H1 (cell line): Measurements from ENCODE around the gene VPS18. TPM values are rescaled to one million over a fixed set of nuclear protein-coding genes. Genes with fewer than 3 reads are reported as not detected.

Source experiments
- CTCF ChIA-PET: fragments of 300-600 bp; sonication (Branson Sonifier 250); formaldehyde crosslinking; loops from one replicate; lab custom pipeline; 2021; ENCODE audit not compliant: partially characterized antibody; lab: Charles Lee
- POLR2A ChIA-PET: fragments of 300-600 bp; sonication (Branson Sonifier 250); formaldehyde crosslinking; loops from one replicate; lab custom pipeline; 2021; ENCODE audit warnings: inconsistent platforms; ENCODE audit not compliant: partially characterized antibody; lab: Charles Lee
- DNase-seq, 2 experiments: peaks; one replicate each; pipeline versions ENCODE4 v3.0.0 to v3.0.0-alpha.2; 2010 to 2022; ENCODE audit warnings: low spot score in 2 of 2, low read depth in 1 of 2, mixed read lengths in 1 of 2
- FAIRE-seq: peaks from 2 replicates; lab custom pipeline; 2011; peaks lifted over from hg19 to GRCh38; lab: Jason Lieb, UNC
- H2AFZ ChIP-seq: 2 replicates; pipeline ENCODE4 v1.8.1; 2012; ENCODE audit warnings: low read length, inconsistent platforms
- H2AK5ac ChIP-seq: 2 replicates; pipeline ENCODE4 v1.6.1; 2013; ENCODE audit warnings: low read depth, low read length
- H2BK120ac ChIP-seq: replicated peaks from 2 replicates; pipeline ENCODE3; 2013; ENCODE audit warnings: low read depth, low read length, inconsistent platforms
- H2BK12ac ChIP-seq: 2 replicates; pipeline ENCODE4 v1.6.1; 2013; ENCODE audit warnings: low read depth, low read length
- H2BK15ac ChIP-seq: 2 replicates; pipeline ENCODE4 v1.6.1; 2013; ENCODE audit warnings: low read length
- H2BK20ac ChIP-seq: 2 replicates; pipeline ENCODE4 v1.6.1; 2013; ENCODE audit warnings: low read length
- H2BK5ac ChIP-seq: 2 replicates; pipeline ENCODE4 v1.6.1; 2013; ENCODE audit warnings: low read depth, low read length
- H3K14ac ChIP-seq: 2 replicates; pipeline ENCODE4 v1.6.1; 2013; ENCODE audit warnings: inconsistent platforms; ENCODE audit not compliant: insufficient read length
- H3K18ac ChIP-seq: 2 replicates; pipeline ENCODE4 v1.6.1; 2013; ENCODE audit warnings: low read length; ENCODE audit errors: extremely low read depth
- H3K23ac ChIP-seq: 2 replicates; pipeline ENCODE4 v1.6.1; 2013; ENCODE audit warnings: inconsistent platforms; ENCODE audit not compliant: insufficient read length
- H3K23me2 ChIP-seq: 2 replicates; pipeline ENCODE4 v1.6.1; 2013; ENCODE audit warnings: low read depth, low read length
- H3K27ac ChIP-seq: 2 replicates; pipeline ENCODE4 v1.6.1; 2011; ENCODE audit warnings: low read depth, low read length, inconsistent platforms
- H3K27me3 ChIP-seq, 4 experiments: replicated peaks in 1 of 4; 1 replicate in 1 of 4; 2 replicates in 3 of 4; pipeline versions ENCODE4 v1.6.1 to v1.8.1; 2011 to 2013; ENCODE audit warnings: low read length in 3 of 4, mild to moderate bottlenecking in 3 of 4, inconsistent platforms in 2 of 4, mixed read lengths in 2 of 4, moderate library complexity in 1 of 4; ENCODE audit not compliant: control insufficient read depth in 3 of 4, insufficient read depth in 3 of 4; ENCODE audit errors: extremely low read depth in 1 of 4
- H3K36me3 ChIP-seq, 4 experiments: 2 replicates each; pipeline versions ENCODE4 v1.6.1 to v1.8.1; 2011 to 2013; ENCODE audit warnings: mild to moderate bottlenecking in 4 of 4, low read length in 3 of 4, moderate library complexity in 2 of 4, control low read depth in 1 of 4, inconsistent platforms in 1 of 4; ENCODE audit not compliant: insufficient read depth in 4 of 4, control insufficient read depth in 2 of 4
- H3K4ac ChIP-seq: replicated peaks from 2 replicates; pipeline ENCODE3; 2013; ENCODE audit warnings: low read length, low read depth, mixed read lengths, inconsistent platforms; ENCODE audit not compliant: insufficient read length
- H3K4me1 ChIP-seq, 4 experiments: replicated peaks in 1 of 4; 1 replicate in 1 of 4; 2 replicates in 3 of 4; pipeline versions ENCODE4 v1.6.1 to v1.8.1; 2011 to 2013; ENCODE audit warnings: low read length in 3 of 4, inconsistent platforms in 2 of 4, mixed read lengths in 1 of 4; ENCODE audit not compliant: insufficient read depth in 4 of 4, control insufficient read depth in 3 of 4
- H3K4me2 ChIP-seq, 2 experiments: 2 replicates each; pipeline versions ENCODE4 v1.6.1 to v1.8.1; 2011 to 2013; ENCODE audit warnings: low read depth in 2 of 2, low read length in 2 of 2, control low read depth in 1 of 2, inconsistent platforms in 1 of 2, mild to moderate bottlenecking in 1 of 2; ENCODE audit not compliant: insufficient read depth in 1 of 2
- H3K4me3 ChIP-seq, 4 experiments: fragments of 200-600, 300-600 bp in 1 of 4; sonication (generic), shearing (Covaris generic), sonication (Bioruptor Twin) in 1 of 4; 2 replicates each; pipeline versions ENCODE4 v1.5.1 to v1.8.1; 2011 to 2016; ENCODE audit warnings: low read length in 4 of 4, low read depth in 3 of 4, control low read depth in 2 of 4, inconsistent platforms in 2 of 4, mild to moderate bottlenecking in 2 of 4, mixed read lengths in 1 of 4, moderate library complexity in 1 of 4; ENCODE audit not compliant: insufficient read depth in 2 of 4; ENCODE audit errors: extremely low read depth in 1 of 4
- H3K56ac ChIP-seq: replicated peaks from 2 replicates; pipeline ENCODE3; 2013; ENCODE audit warnings: low read depth, mild to moderate bottlenecking, mixed read lengths, low read length, inconsistent platforms; ENCODE audit not compliant: insufficient read length
- H3K79me1 ChIP-seq: 2 replicates; pipeline ENCODE4 v1.6.1; 2013; ENCODE audit warnings: low read depth, low read length, control low read depth
- H3K79me2 ChIP-seq, 2 experiments: 2 replicates each; pipeline versions ENCODE4 v1.6.1 to v1.8.1; 2012 to 2013; ENCODE audit warnings: low read length in 2 of 2, mild to moderate bottlenecking in 2 of 2, inconsistent platforms in 1 of 2; ENCODE audit not compliant: insufficient read depth in 2 of 2, control insufficient read depth in 1 of 2
- H3K9ac ChIP-seq, 4 experiments: replicated peaks in 1 of 4; 1 replicate in 1 of 4; 2 replicates in 3 of 4; pipeline versions ENCODE4 v1.6.1 to v1.8.1; 2011 to 2013; ENCODE audit warnings: low read depth in 3 of 4, low read length in 3 of 4, control low read depth in 2 of 4, mild to moderate bottlenecking in 2 of 4, moderate library complexity in 2 of 4, inconsistent platforms in 1 of 4; ENCODE audit errors: extremely low read depth in 1 of 4
- H3K9me3 ChIP-seq, 2 experiments: 2 replicates each; pipeline versions ENCODE4 v1.6.1 to v1.8.1; 2012 to 2013; ENCODE audit warnings: mild to moderate bottlenecking in 2 of 2, moderate library complexity in 2 of 2, control low read depth in 1 of 2, inconsistent platforms in 1 of 2, low read depth in 1 of 2, low read length in 1 of 2, mixed read lengths in 1 of 2; ENCODE audit not compliant: insufficient read depth in 2 of 2
- H4K20me1 ChIP-seq, 2 experiments: replicated peaks in 1 of 2; 2 replicates each; pipeline versions ENCODE3 to v1.8.1; 2011 to 2013; ENCODE audit warnings: inconsistent platforms in 2 of 2, low read length in 2 of 2, mild to moderate bottlenecking in 1 of 2; ENCODE audit not compliant: insufficient read depth in 2 of 2, control insufficient read depth in 1 of 2
- H4K5ac ChIP-seq: 2 replicates; pipeline ENCODE4 v1.6.1; 2013; ENCODE audit warnings: low read length, low read depth, mixed read lengths, inconsistent platforms; ENCODE audit not compliant: insufficient read length
- H4K8ac ChIP-seq: 2 replicates; pipeline ENCODE4 v1.8.0; 2013; ENCODE audit warnings: mild to moderate bottlenecking, moderate library complexity, low read length, inconsistent platforms; ENCODE audit not compliant: insufficient read depth; ENCODE audit errors: extremely low read depth
- H4K91ac ChIP-seq: replicated peaks from 2 replicates; pipeline ENCODE3; 2013; ENCODE audit warnings: low read length, mixed read lengths, inconsistent platforms; ENCODE audit not compliant: insufficient read length
- E2F6 ChIP-seq: IDR thresholded peaks from 2 replicates; pipeline ENCODE4 v1.6.1; 2012; ENCODE audit warnings: inconsistent platforms
- EZH2 ChIP-seq: fragments of 200-600 bp; sonication (generic); IDR thresholded peaks from 2 replicates; pipeline ENCODE4 v1.7.1; 2012; ENCODE audit warnings: low read depth, mild to moderate bottlenecking, moderate library complexity, low read length, inconsistent platforms; ENCODE audit not compliant: severe bottlenecking
- RNF2 ChIP-seq: fragments of 200-900, 300-1000 bp; sonication (generic); IDR thresholded peaks from 2 replicates; pipeline ENCODE4 v1.7.1; 2016; ENCODE audit warnings: borderline replicate concordance, low read depth, mild to moderate bottlenecking, antibody characterized with exemption, low read length; ENCODE audit not compliant: poor library complexity, severe bottlenecking; ENCODE audit errors: missing control alignments
- SUZ12 ChIP-seq: fragments of 200-600 bp; sonication (generic); IDR thresholded peaks from 2 replicates; pipeline ENCODE4 v1.6.1; 2012; ENCODE audit warnings: mild to moderate bottlenecking, inconsistent platforms, low read length, moderate library complexity, mixed read lengths
- WGBS, 2 experiments: shearing (Covaris generic) in 1 of 2; methylation state at CpG; one replicate each; pipeline versions ENCODE4 v1.1.6 to v1.1.7; 2013 to 2015; ENCODE audit warnings: low lambda C conversion rate in 2 of 2, mixed read lengths in 2 of 2, inconsistent platforms in 1 of 2, low coverage in 1 of 2, missing lambda C conversion rate in 1 of 2; ENCODE audit not compliant: insufficient replicate concordance in 2 of 2, insufficient coverage in 1 of 2, insufficient read length in 1 of 2; ENCODE audit errors: extremely low coverage in 1 of 2, missing lambda C conversion rate in 1 of 2; 5-methylcytosine and 5-hydroxymethylcytosine counted together
- polyA plus RNA-seq, 7 experiments: library from polyadenylated mRNA; depleted of rRNA in 3 of 7; stranded (reverse) in 5 of 7; unstranded in 2 of 7; fragments of >200 nt in 5 of 7; fragments of 200-250 nt in 2 of 7; gene quantifications; 1 replicate in 5 of 7; 2 replicates in 1 of 7; 4 replicates in 1 of 7; pipeline versions ENCODE4 v1.2.1 to v1.2.3, GENCODE V29; 2011 to 2013; ENCODE audit warnings: missing spikeins in 2 of 7, mixed read lengths in 2 of 7
- total RNA-seq: library from RNA; stranded (reverse); fragmentation: NEBNext Ultra II Directional; extraction: Animal tissue kit (Norgen Biotek cat#: 25700); gene quantifications from 2 replicates; pipeline ENCODE4 v1.2.1, GENCODE V29; 2021

Gene VPS18
- total and polyA plus RNA-seq, 2 of the 8 experiments (the other 6 are each of a cell fraction or from before 2014, with no cell fraction given), result 28.9 to 32.7 TPM

- H2BK5ac ChIP-seq, result no peak overlapping the region
- WGBS, 2 experiments, result 9% methylated on average over 33 of the region's 33 CpGs; no CpG with 5 or more reads in 1 of the 2 experiments
- H4K91ac ChIP-seq, result no peak overlapping the region
- H3K14ac ChIP-seq, result no peak overlapping the region
- H2BK15ac ChIP-seq, result no peak overlapping the region; the same call in 1 of the 2 replicates
- no peak overlapping the region for H3K27ac ChIP-seq
- TF ChIP-seq EZH2, result peak; percentile 80
- peak; percentile 34 for TF ChIP-seq RNF2
- no peak for TF ChIP-seq E2F6
- peak; percentile 87; the same call in 1 of the 2 replicates for TF ChIP-seq SUZ12
- no peaks in the 10 kb centered on the region for H3K36me3 ChIP-seq
- H2AFZ ChIP-seq, result no peak overlapping the region
- no peak overlapping the region for H2BK20ac ChIP-seq
- no peaks in the 10 kb centered on the region for H3K79me1 ChIP-seq
- no peak overlapping the region for H4K5ac ChIP-seq
- no peaks in the 10 kb centered on the region for H3K79me2 ChIP-seq
- ChIA-PET POLR2A (interaction anchor here (1.2 to 43.8 kb wide), 4 partner anchors 9 to 54 kb away, joined by 3 to 1505 read pairs (median 89); partner anchors contain the start of gene CHAC1), CTCF (interaction anchor here (0.7 to 33.1 kb wide), 6 partner anchors 2 to 92 kb away, joined by 3 to 619 read pairs (median 302); partner anchors contain the start of genes CHAC1, DLL4 and VPS18)
- H3K9ac ChIP-seq, result no peak overlapping the region
- H3K27me3 ChIP-seq, result peaks cover 75 to 99% (median 97%) of the 10 kb centered on the region in 4 experiments
- no peak overlapping the region for H3K23ac ChIP-seq
- peak overlapping the region; percentile 60; the same call in 1 of the 2 replicates for H2BK12ac ChIP-seq
- H4K8ac ChIP-seq, result peak overlapping the region; percentile 62; the same call in 1 of the 2 replicates
- H3K4me3 ChIP-seq, result peak overlapping the region; percentile 16 to 71 (median 29); a peak in 7 of 8 replicates
- H4K20me1 ChIP-seq, result peaks cover 2 to 24% of the 10 kb centered on the region in 2 experiments
- peaks cover 29% of the 10 kb centered on the region; the same call in 1 of the 2 replicates for H3K23me2 ChIP-seq
- no peak overlapping the region for H2AK5ac ChIP-seq
- H3K4ac ChIP-seq, result no peak overlapping the region
- FAIRE-seq (no peak), DNase-seq (no peak)
- H3K4me2 ChIP-seq, result peak overlapping the region; percentile 87 to 97
- H3K56ac ChIP-seq, result no peak overlapping the region
- H3K4me1 ChIP-seq, result peaks cover 3 to 36% (median 21%) of the 10 kb centered on the region in 4 experiments
- no peaks in the 10 kb centered on the region for H3K9me3 ChIP-seq
- peak overlapping the region; percentile 60; the same call in 1 of the 2 replicates for H3K18ac ChIP-seq
- no peak overlapping the region for H2BK120ac ChIP-seq
These were observed 32.6 kb downstream of the VPS18 start for GRCh38 chr15:40926659-40927494.
